Measurements from ENCODE around the gene STAM.

- TF ChIP-seq CTCF (IDR thresholded peaks at IDR 0.05) (no peak), POLR2AphosphoS5 (IDR thresholded peaks at IDR 0.05; ENCODE audit: insufficient read depth in 1 of 2, low read depth in 1 of 2) (no peak)
These were observed 1.8 kb downstream of the STAM start for GRCh38 chr10:17645621-17646345.

Measured in vagina (tissue), 2 donors.